Limb (tissue), 2 donors: ENCODE data around the gene JAGN1.
"Not testable (repeated sequence)": the region's sequence is repeated elsewhere in the genome, so short reads cannot be mapped to it uniquely, and the experiment has no call there.

ENCODE experiments used
- DNase-seq, 2 donors: peaks; one replicate each; pipeline ENCODE4 v3.0.0-alpha.2; 2016; ENCODE audit errors: extremely low spot score in 2 of 2

JAGN1 gene

DNA sequence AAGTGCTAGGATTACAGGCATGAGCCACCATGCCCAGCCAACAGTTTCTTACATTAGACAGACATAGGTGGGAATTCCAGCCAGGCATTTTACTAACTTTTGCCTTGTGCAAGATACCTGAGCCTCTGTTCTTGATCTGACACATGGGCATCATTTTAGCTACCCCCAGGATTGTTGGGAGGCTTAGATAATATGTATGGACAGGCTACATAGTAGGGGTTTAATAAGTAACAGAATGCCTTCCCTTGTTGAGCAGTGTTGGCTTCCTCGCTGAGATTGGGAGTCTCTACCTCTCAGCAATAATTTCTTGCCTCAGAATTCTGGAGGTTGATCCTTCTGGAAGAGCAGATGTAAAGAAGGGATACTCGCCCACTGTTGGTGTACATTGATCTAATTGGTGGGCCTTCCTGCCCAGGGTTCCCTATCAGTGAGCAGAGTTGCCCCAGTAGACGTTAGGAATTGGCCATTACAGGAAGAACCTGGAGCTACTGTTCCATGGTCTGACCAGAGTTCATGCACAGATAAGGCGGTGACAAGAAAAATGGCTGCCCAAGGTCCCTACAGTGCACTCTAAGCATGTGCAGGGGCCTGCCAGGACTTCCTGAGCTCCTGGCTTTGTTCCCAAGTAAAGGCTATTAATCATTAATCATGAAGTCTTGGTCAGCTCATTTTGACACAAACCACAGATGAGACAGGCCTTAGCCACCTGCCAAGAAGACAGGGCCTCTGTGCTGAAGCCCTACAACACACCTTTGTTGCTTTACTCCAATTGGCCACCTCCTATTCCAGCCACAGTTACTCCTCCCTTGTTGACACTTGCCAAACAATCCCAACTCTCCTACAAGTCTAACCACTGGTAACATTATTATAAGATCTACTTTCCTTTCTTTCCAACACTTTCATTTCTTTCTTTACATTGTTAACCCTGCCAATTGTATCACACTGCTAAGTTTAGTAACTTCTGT, 7.3 kb downstream of the JAGN1 start:
- DNase-seq: no peak

- DNase-seq: no peak
These were observed 8.2 kb downstream of the JAGN1 start for GRCh38 chr3:9898467-9899241.

DNA sequence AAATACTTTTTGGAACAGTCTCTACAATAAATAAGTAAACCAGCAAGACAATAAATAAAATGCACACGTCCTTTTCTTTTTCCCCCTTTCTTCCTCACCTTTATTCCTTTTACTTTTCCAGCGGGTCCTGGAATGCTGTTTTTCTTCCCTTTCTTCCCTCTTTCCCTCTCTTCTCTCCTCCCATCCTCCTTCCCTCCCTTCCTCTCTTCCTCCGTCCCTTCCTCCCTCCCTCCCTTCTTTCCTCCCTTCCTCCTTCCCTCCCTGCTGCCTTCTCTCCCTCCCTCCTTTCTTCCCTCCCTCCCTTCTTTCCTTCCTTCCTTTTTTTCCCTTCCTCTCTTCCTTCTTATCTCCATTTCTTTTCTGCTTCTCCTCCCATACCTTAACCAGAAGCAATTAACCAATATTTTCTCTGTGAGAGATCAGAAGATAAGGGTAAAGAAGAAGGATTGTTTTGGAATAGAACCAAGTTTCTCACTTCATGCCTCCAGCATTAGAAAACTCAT, 8.9 kb downstream of the JAGN1 start:
- DNase-seq: no peak

GRCh38 chr3:9900965-9901415, 10.6 kb downstream of the JAGN1 start:
- not testable (repeated sequence) for DNase-seq

DNA sequence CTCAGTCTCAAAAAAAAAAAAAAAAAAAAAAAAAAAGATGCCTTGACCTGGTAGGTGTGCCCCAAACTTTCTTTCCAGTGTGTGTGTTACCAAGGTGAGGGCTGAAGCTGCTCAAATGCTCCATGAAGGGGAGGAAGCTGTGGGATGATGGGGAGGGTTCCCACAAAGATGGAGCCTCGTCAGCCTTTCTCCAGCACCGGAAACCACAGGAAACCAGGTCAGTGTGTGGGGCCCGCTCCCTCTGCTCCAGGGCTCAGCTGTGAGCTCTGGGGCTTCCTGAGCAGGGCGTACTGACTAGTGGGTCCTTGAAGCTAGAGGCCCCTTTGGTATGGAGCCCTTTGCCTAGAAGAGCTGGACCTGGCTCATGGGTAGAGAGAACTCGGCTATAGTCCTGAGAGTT, 11.6 kb downstream of the JAGN1 start:
- DNase-seq: no peak

DNA sequence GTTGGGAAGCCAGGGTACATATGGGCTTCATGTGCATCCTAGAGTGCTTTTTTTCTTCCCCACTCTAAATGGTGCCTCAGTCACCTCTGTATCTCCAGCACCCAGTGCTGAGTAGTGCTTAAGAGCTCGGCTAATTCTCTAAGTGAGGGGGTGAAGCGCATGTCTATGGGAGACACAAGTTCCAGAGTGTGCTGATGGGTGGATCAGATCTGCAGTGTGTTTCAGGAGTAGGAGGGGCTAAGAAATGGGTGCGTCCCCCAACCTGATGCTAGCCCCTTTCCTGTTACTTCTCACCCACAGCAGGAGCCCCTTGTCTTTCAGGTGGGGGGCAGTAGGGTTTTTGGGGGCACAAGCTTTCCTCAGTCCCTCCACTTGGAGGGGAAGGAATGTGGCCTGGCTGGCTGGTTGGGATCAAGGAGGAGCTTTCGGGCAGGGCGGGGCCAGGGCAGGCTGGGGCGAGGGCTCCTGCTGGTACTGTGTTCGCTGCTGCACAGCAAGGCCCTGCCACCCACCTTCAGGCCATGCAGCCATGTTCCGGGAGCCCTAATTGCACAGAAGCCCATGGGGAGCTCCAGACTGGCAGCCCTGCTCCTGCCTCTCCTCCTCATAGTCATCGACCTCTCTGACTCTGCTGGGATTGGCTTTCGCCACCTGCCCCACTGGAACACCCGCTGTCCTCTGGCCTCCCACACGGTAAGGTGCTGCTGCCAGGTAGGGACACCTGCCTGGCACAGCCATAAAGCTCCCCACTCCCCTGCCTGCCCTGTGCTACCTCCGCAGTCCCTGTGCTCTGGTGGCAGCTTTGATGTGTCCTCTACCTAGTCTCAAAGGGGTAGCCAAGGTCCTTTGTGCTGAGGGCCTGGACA, 12.2 kb downstream of the JAGN1 start, which contains the start of gene IL17RE:
IL17RE (plus strand) TSS at position 477 of the 866 bp plus-strand sequence; CDS start at position 562, 85 bp downstream.
- DNase-seq: peak in 1 of 2 donors; percentile 32

DNA sequence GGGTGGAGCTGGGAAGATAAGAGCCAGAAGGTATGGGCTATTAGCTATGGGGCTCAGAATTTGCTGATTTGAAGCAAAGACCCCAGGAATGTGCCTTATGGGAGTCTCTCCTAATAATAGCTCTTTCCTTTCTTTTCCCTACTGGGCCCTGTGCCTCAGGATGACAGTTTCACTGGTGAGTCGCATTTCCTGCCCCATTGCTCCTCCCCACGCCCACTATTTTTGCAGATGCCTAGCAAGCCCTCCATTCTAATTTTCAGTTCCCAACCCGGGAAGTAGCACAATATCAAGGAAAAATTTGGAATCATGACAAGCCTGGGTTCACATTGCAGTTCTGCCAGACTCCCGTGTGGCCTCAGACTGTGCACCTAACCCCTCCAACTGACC, 12.8 kb downstream of the JAGN1 start:
- no peak for DNase-seq

DNA sequence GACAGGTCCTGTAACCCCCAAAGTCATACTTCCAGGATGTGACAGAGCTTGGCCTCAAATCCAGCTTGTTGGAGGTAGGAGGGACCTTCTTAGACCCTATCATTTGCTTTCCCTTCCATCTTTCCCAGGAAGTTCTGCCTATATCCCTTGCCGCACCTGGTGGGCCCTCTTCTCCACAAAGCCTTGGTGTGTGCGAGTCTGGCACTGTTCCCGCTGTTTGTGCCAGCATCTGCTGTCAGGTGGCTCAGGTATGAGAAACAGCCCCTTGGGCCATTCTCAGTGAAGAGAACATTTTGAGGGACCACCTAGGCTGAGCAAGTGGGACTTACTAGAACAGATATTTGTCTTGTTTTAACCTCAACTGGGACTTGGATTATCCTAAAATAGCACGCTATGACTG, 13.5 kb downstream of the JAGN1 start:
- DNase-seq: no peak

DNA sequence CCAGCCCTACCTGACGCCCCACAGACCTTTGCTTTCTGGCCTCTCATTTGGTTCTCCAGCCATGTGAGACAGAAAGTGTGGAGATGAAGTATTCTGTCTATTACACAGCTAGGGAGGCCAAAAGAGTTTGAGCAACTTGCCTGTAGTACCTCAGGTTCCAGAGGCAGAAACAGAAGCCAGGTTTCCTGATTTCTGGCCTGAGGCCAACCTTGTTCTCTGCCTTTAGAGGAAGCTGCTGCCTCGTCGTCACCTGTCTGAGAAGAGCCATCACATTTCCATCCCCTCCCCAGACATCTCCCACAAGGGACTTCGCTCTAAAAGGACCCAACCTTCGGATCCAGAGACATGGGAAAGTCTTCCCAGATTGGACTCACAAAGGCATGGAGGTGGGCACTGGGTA, 16.1 kb downstream of the JAGN1 start:
- no peak for DNase-seq

- DNase-seq: no peak
These were observed 17.9 kb downstream of the JAGN1 start for GRCh38 chr3:9908286-9908685.

DNA sequence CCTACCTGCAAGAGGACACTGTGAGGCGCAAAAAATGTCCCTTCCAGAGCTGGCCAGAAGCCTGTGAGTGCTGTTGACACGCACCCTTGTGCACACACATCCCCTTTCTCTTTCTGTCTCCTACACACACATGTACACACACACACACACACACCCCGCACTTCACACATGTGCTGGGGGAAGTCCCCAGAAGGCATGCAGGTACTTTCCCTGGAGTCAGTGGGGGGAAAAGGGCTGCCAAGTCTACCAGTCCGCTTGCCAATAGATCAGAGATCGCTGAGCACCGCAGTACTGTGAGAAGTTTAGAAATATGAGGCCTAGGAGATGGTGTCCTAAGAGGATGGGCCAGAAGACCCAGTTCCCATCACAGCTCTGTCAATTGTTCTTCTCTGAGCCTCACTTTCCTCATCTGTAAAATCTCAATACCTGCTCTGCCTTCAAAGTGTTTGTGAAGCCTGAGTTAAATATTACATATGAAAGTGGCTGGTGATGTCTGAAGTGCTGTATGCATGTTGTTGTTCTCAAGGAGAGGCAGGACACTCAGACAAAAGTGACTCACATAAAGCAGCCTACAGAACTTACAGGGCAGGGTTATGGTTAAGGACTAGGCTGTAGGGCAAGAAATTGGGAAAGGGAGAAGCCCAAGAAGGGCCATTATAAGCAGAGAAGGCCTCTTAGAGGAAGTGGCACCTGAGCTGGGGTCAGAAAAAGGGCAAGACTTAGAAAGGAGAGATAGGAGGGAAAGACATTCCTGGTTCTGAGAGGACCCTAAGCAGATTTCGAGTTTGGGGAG, 19.0 kb downstream of the JAGN1 start:
- no peak for DNase-seq

DNA sequence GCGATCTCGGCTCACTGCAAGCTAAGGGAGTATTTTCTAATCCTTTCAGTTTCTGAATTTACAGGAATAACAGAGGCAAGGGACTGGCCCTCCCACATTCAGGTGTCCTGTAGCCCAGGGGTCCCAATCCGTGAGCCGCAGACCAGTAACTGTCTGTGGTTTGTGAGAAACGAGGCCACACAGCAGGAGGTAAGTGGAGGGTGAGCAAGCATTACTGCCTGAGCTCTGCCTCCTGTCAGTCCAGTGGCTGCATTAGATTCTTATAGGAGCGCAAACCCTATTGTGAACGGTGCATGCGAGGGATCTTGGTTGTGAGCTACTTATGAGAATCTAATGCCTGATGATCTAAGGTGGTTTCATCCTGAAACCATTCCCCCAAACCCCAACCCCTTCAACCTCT, 21.5 kb downstream of the JAGN1 start:
- no peak for DNase-seq

DNA sequence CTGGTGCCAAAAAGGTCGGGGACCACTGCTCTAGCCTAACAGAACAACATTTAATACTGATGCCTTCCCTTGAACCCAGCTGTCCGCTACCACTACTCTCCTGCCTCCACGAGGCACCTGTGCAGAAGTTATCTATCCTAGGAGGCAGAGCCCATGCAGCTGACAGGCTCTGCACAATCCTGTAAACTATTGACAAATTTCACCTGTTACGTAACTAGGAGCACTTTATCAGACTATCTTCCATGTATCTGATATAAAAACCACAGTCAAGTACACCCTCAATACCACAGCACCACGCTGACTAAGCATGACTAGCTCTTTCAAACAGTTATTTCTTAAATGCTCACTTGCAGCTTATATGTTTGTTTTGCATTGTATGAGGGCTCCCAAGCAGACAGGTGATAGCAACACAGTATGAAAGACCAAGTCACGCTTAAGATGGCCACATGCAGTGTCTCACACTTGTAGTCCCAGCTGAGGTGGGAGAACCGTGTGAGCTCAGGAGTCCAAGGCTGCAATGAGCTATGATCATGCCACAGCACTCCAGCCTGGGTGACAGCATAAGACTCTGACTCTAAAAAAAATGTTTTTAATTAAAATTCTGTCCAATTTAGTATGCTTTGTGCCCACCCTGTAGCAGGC, 22.0 kb downstream of the JAGN1 start:
- DNase-seq: no peak

DNA sequence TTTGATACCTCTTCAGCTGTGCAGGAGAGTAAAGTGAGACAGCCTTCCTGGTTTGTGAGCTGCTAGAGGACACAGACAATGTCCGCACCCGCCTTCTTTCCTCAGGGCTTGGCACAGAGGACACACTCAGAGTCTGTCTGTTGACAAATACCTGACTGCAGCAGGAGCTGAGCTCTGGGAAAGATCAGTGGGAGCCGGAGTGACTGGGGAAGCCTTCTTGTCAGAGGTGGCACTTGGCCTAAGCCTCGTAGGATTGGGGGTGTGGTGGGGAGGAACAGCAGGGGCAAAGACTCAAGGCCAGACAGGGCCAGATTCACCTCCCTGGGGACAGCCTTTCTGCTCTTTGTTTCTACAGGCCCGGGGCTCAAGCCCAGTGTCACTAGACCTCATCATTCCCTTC, 23.2 kb downstream of the JAGN1 start:
- no peak for DNase-seq

- DNase-seq: no peak
These were observed 23.6 kb downstream of the JAGN1 start for GRCh38 chr3:9914011-9914410.

DNA sequence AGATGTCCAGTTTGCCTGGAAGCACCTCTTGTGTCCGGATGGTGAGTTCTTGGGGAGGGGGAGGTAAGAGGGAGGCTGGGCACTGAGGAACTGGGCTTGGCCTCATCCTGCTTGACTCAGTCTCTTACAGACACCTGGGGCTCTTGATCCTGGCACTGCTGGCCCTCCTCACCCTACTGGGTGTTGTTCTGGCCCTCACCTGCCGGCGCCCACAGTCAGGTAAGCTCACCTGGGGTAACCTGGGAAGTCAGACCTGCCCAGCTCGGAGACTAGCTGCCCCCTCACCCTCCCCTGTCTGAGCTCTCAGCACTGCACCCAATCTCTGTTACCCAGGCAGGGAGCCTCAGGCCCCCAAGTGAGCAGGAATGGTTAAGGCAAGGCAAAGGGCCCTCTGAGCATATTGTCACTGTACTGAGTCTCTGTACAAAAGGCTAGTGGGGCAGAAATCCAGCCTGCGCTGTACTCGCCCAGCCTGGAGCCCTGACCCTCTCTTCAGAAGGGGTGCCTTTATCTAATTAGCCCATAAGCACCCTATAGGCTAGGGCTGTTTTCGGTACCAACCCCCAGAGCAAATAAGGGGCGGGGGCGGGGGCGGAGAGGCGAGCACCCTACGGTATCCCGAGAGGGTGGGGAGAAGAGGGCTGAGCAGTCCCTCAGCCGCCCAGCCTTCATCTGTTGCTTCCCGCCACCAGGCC, 24.3 kb downstream of the JAGN1 start:
- DNase-seq: no peak

GRCh38 chr3:9915254-9916141, 25.1 kb downstream of the JAGN1 start:
- peak; percentile 76 to 81 for DNase-seq

DNA sequence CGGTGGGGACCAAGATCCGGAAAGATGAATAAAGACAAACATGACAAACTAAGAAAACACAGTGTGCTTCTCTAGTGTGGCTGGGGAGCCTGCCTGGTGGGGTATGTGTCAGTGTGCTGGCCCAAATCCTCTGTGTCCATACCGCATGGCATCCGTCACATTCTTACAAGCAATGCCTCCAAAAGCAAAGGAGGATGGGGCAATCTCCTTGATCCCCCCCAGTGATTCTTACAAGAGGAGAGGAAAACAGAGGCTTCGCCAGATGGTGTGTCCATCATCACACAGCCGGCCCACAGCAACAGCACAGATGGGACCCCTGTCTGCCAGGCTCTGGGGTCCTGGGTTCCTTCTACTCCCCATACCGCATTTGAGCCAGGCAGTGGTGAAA, 25.9 kb downstream of the JAGN1 start:
- DNase-seq: no peak
